OCI-LY3 (cell line): Measurements from ENCODE around the gene TNFRSF6B.

ENCODE experiments used
- H2AFZ ChIP-seq: fragments of 200-600, 300-600 bp; shearing (Covaris generic); 2 replicates; pipeline ENCODE4 v1.6.0; 2014; ENCODE audit warnings: antibody characterized with exemption, low read depth, low read length
- H3K27ac ChIP-seq: fragments of 200-600, 300-600 bp; sonication (generic); 2 replicates; pipeline ENCODE4 v1.5.1; 2014; ENCODE audit warnings: mild to moderate bottlenecking, low read length, moderate library complexity, mixed read lengths
- H3K27me3 ChIP-seq: fragments of 200-600, 300-600 bp; sonication (generic); 2 replicates; pipeline ENCODE4 v1.6.1; 2014; ENCODE audit warnings: low read depth, low read length, mixed read lengths
- H3K36me3 ChIP-seq: fragments of 200-600, 300-600 bp; sonication (generic); replicated peaks from 2 replicates; pipeline ENCODE3; 2014; ENCODE audit warnings: low read depth, low read length, mixed read lengths
- H3K4me1 ChIP-seq: fragments of 300-600, 200-600 bp; sonication (generic); 2 replicates; pipeline ENCODE4 v1.6.1; 2014; ENCODE audit warnings: low read length, mixed read lengths
- H3K4me2 ChIP-seq: fragments of 200-600, 300-600 bp; sonication (generic); 2 replicates; pipeline ENCODE4 v1.6.1; 2014; ENCODE audit warnings: low read length, mixed read lengths
- H3K4me3 ChIP-seq: fragments of 300-600, 200-600 bp; sonication (generic); 2 replicates; pipeline ENCODE4 v1.5.1; 2014; ENCODE audit warnings: antibody characterized with exemption, mild to moderate bottlenecking, low read length, moderate library complexity
- H3K79me2 ChIP-seq: fragments of 300-600, 200-600 bp; shearing (Covaris generic); 2 replicates; pipeline ENCODE4 v1.6.1; 2014; ENCODE audit warnings: mild to moderate bottlenecking, low read length, mixed read lengths
- H3K9ac ChIP-seq: fragments of 300-600, 200-600 bp; shearing (Covaris generic); 2 replicates; pipeline ENCODE4 v1.6.0; 2014; ENCODE audit warnings: mild to moderate bottlenecking, low read length, moderate library complexity
- H3K9me3 ChIP-seq: fragments of 200-600, 300-600 bp; shearing (Covaris generic); 2 replicates; pipeline ENCODE4 v1.6.1; 2014; ENCODE audit warnings: low read length, mixed read lengths; ENCODE audit not compliant: insufficient read depth
- H4K20me1 ChIP-seq: fragments of 200-600, 300-600 bp; sonication (generic); 2 replicates; pipeline ENCODE4 v1.6.1; 2016; ENCODE audit warnings: low read length, mixed read lengths; ENCODE audit not compliant: insufficient read depth
- EZH2phosphoT487 ChIP-seq: fragments of 200-600 bp; shearing (Covaris generic); IDR thresholded peaks from 2 replicates; pipeline ENCODE4 v1.6.1; 2018; ENCODE audit warnings: antibody characterized with exemption, mixed run types, low read depth
- TF ChIP-seq, protein P1 (sequence below): fragments of 200-600, 300-600 bp; sonication (generic); IDR thresholded peaks from 2 replicates; pipeline ENCODE4 v1.5.1; 2014; ENCODE audit warnings: antibody characterized with exemption, low read length, low read depth

Gene TNFRSF6B

GRCh38 chr20:63693733-63694583 lies 2.5 kb upstream of the TNFRSF6B start:
- H3K4me3 ChIP-seq: no peak overlapping the region
- no peak for TF ChIP-seq EZH2phosphoT487
- TF ChIP-seq, protein P1, sequence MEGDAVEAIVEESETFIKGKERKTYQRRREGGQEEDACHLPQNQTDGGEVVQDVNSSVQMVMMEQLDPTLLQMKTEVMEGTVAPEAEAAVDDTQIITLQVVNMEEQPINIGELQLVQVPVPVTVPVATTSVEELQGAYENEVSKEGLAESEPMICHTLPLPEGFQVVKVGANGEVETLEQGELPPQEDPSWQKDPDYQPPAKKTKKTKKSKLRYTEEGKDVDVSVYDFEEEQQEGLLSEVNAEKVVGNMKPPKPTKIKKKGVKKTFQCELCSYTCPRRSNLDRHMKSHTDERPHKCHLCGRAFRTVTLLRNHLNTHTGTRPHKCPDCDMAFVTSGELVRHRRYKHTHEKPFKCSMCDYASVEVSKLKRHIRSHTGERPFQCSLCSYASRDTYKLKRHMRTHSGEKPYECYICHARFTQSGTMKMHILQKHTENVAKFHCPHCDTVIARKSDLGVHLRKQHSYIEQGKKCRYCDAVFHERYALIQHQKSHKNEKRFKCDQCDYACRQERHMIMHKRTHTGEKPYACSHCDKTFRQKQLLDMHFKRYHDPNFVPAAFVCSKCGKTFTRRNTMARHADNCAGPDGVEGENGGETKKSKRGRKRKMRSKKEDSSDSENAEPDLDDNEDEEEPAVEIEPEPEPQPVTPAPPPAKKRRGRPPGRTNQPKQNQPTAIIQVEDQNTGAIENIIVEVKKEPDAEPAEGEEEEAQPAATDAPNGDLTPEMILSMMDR: no peak
- peaks cover 17% of the 10 kb centered on the region for H3K4me1 ChIP-seq
- no peak overlapping the region for H3K9ac ChIP-seq
- no peaks in the 10 kb centered on the region for H3K27me3 ChIP-seq
- no peaks in the 10 kb centered on the region for H3K79me2 ChIP-seq
- H2AFZ ChIP-seq: no peak overlapping the region
- no peak overlapping the region for H3K27ac ChIP-seq
- no peaks in the 10 kb centered on the region for H3K36me3 ChIP-seq
- H4K20me1 ChIP-seq: no peaks in the 10 kb centered on the region
- H3K4me2 ChIP-seq: no peak overlapping the region
- H3K9me3 ChIP-seq: no peaks in the 10 kb centered on the region

GRCh38 chr20:63694584-63695423 lies 1.6 kb upstream of the TNFRSF6B start:
- Histone ChIP-seq H3K9me3 (no peaks in the 10 kb centered on the region), H3K9ac (no peak overlapping the region), H3K4me1 (peaks cover 25% of the 10 kb centered on the region), H3K4me2 (no peak overlapping the region), H3K27me3 (no peaks in the 10 kb centered on the region), H4K20me1 (no peaks in the 10 kb centered on the region), H3K79me2 (no peaks in the 10 kb centered on the region), H3K36me3 (no peaks in the 10 kb centered on the region), H3K4me3 (no peak overlapping the region), H2AFZ (no peak overlapping the region), H3K27ac (no peak overlapping the region)
- TF ChIP-seq, protein P1: no peak
- TF ChIP-seq EZH2phosphoT487: no peak

- H3K9me3 ChIP-seq: no peaks in the 10 kb centered on the region
- H3K27ac ChIP-seq: no peak overlapping the region
- no peak overlapping the region for H3K9ac ChIP-seq
- H3K4me1 ChIP-seq: peaks cover 26% of the 10 kb centered on the region
- H4K20me1 ChIP-seq: no peaks in the 10 kb centered on the region
- H2AFZ ChIP-seq: no peak overlapping the region
- no peaks in the 10 kb centered on the region for H3K79me2 ChIP-seq
- H3K36me3 ChIP-seq: no peaks in the 10 kb centered on the region
- no peak overlapping the region for H3K4me2 ChIP-seq
- no peak overlapping the region for H3K4me3 ChIP-seq
- TF ChIP-seq, protein P1: no peak
- TF ChIP-seq EZH2phosphoT487: no peak
- no peaks in the 10 kb centered on the region for H3K27me3 ChIP-seq
These were observed 787 bp upstream of the TNFRSF6B start for GRCh38 chr20:63695424-63696305.

DNA sequence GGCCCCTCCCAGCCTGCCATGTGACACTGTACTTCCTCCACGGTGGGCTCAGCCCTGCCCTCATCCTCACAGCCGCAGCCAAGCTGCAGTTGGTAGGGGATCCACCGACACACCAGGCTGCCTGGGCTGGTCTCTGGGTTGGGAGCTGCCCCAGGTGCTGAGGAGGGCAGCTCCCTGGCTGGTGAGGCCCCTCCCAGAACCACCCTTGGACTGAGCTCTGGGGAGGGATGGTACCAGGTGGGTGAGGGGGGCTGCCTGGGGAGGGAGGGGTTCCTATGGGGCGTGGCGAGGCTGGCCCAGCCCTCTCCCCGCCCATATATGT lies 185 bp upstream of the TNFRSF6B start:
- Histone ChIP-seq H3K4me3 (no peak overlapping the region), H3K9me3 (no peaks in the 10 kb centered on the region), H3K36me3 (no peaks in the 10 kb centered on the region), H2AFZ (no peak overlapping the region), H3K9ac (no peak overlapping the region), H3K4me2 (no peak overlapping the region), H3K79me2 (no peaks in the 10 kb centered on the region), H4K20me1 (no peaks in the 10 kb centered on the region), H3K27ac (no peak overlapping the region), H3K4me1 (peaks cover 26% of the 10 kb centered on the region), H3K27me3 (no peaks in the 10 kb centered on the region)
- TF ChIP-seq EZH2phosphoT487: no peak
- TF ChIP-seq, protein P1: no peak
